Measurements from ENCODE around the gene GPSM1. TPM values are rescaled to one million over a fixed set of nuclear protein-coding genes. Genes with fewer than 3 reads are reported as not detected.

GPSM1 gene
- total and polyA plus RNA-seq, 9 of the 15 experiments (the other 6 are each of a cell fraction or from before 2014, with no cell fraction given), result 0.04 to 14.2 (median 3.1) TPM

GRCh38 chr9:136359774-136360718 is 32.7 kb downstream of the GPSM1 start (continued):
- TF ChIP-seq ATF4 (CRISPR knock-in tag; IDR thresholded peaks at IDR 0.05) (no peak), POLR2G (IDR thresholded peaks at IDR 0.05; ENCODE audit: low read depth, low read length) (peak; percentile 61; the same call in 1 of the 2 replicates), BCOR (IDR thresholded peaks at IDR 0.05) (no peak), POLR2AphosphoS2 (IDR thresholded peaks at IDR 0.05; ENCODE audit: low read length) (peak; percentile 33; the same call in 1 of the 2 replicates)
- TF ChIP-seq, protein P1, sequence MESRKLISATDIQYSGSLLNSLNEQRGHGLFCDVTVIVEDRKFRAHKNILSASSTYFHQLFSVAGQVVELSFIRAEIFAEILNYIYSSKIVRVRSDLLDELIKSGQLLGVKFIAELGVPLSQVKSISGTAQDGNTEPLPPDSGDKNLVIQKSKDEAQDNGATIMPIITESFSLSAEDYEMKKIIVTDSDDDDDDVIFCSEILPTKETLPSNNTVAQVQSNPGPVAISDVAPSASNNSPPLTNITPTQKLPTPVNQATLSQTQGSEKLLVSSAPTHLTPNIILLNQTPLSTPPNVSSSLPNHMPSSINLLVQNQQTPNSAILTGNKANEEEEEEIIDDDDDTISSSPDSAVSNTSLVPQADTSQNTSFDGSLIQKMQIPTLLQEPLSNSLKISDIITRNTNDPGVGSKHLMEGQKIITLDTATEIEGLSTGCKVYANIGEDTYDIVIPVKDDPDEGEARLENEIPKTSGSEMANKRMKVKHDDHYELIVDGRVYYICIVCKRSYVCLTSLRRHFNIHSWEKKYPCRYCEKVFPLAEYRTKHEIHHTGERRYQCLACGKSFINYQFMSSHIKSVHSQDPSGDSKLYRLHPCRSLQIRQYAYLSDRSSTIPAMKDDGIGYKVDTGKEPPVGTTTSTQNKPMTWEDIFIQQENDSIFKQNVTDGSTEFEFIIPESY (CRISPR knock-in tag; IDR thresholded peaks at IDR 0.05), result 0 out of 2 replicates have a peak, but pooled peaks have one; percentile 40
- TF ChIP-seq, protein P2, sequence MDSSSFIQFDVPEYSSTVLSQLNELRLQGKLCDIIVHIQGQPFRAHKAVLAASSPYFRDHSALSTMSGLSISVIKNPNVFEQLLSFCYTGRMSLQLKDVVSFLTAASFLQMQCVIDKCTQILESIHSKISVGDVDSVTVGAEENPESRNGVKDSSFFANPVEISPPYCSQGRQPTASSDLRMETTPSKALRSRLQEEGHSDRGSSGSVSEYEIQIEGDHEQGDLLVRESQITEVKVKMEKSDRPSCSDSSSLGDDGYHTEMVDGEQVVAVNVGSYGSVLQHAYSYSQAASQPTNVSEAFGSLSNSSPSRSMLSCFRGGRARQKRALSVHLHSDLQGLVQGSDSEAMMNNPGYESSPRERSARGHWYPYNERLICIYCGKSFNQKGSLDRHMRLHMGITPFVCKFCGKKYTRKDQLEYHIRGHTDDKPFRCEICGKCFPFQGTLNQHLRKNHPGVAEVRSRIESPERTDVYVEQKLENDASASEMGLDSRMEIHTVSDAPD (CRISPR knock-in tag; IDR thresholded peaks at IDR 0.05), result no peak

Measured in K562 (cell line).